Lower lobe of right lung (tissue), 2 donors: Measurements from ENCODE around the gene ELAVL4. TPM values are rescaled to one million over a fixed set of nuclear protein-coding genes. Genes with fewer than 3 reads are reported as not detected.

Experiments used
- ATAC-seq, 2 donors: fragments of 200-7000 bp; cut with Tn5 transposase; one replicate each; pipeline ENCODE4 v1.9.1; 2020 to 2022; ENCODE audit warnings: mild to moderate bottlenecking in 2 of 2, moderate library complexity in 2 of 2
- DNase-seq: peaks from one replicate; pipeline ENCODE4 v3.0.0-alpha.2; 2020
- H3K27ac ChIP-seq: fragments of 200-600 bp; one replicate; pipeline ENCODE4 v1.8.0; 2022
- H3K27me3 ChIP-seq: fragments of 200-600 bp; one replicate; pipeline ENCODE4 v1.8.0; 2022; ENCODE audit warnings: low read depth
- H3K36me3 ChIP-seq: fragments of 200-600 bp; one replicate; pipeline ENCODE4 v1.8.0; 2022; ENCODE audit warnings: mild to moderate bottlenecking
- H3K4me1 ChIP-seq: fragments of 200-600 bp; one replicate; pipeline ENCODE4 v1.8.0; 2022
- H3K4me3 ChIP-seq: fragments of 200-600 bp; one replicate; pipeline ENCODE4 v1.8.0; 2022; ENCODE audit warnings: mild to moderate bottlenecking
- H3K9me3 ChIP-seq: fragments of 200-600 bp; one replicate; pipeline ENCODE4 v1.8.0; 2022
- CTCF ChIP-seq: fragments of 200-600 bp; IDR thresholded peaks from one replicate; pipeline ENCODE4 v1.8.0; 2022; ENCODE audit warnings: antibody characterized with exemption, mild to moderate bottlenecking
- intact Hi-C: fragments of 100-400 bp; cut with DNase I; formaldehyde crosslinking; loops from one replicate; pipeline ENCODE4 v1.11.0; 2022
- total RNA-seq: library from RNA; stranded (reverse); fragmentation: NEBNext Ultra II Directional; extraction: Animal tissue kit (Norgen Biotek cat#: 25700); gene quantifications from one replicate; pipeline ENCODE4 v1.2.1, GENCODE V29; 2021
- donor health status: DM: no; HTN: yes; CAD: no; lungs with severe emphysema.

The ELAVL4 gene
- total RNA-seq, 1 donor from 2014 or later: not detected

- Histone ChIP-seq H3K36me3 (no peaks in the 10 kb centered on the region), H3K27me3 (no peaks in the 10 kb centered on the region), H3K4me3 (no peak overlapping the region), H3K27ac (no peak overlapping the region), H3K4me1 (no peaks in the 10 kb centered on the region), H3K9me3 (no peaks in the 10 kb centered on the region)
- DNase-seq (no peak), ATAC-seq (no peak)
- intact Hi-C loops: no loop called here
- TF ChIP-seq CTCF: no peak
Measured at GRCh38 chr1:50097791-50098190, 10.9 kb upstream of the ELAVL4 start.

- Histone ChIP-seq H3K27ac (no peak overlapping the region), H3K9me3 (no peaks in the 10 kb centered on the region), H3K27me3 (no peaks in the 10 kb centered on the region), H3K4me1 (no peaks in the 10 kb centered on the region), H3K36me3 (no peaks in the 10 kb centered on the region), H3K4me3 (no peak overlapping the region)
- no peak for DNase-seq
- intact Hi-C loops: no loop called here
- ATAC-seq: no peak
- no peak for TF ChIP-seq CTCF
Measured at GRCh38 chr1:50098591-50099021, 10.1 kb upstream of the ELAVL4 start.

GRCh38 chr1:50099654-50100053, 9.1 kb upstream of the ELAVL4 start:
- Histone ChIP-seq H3K27ac (no peak overlapping the region), H3K4me1 (no peaks in the 10 kb centered on the region), H3K27me3 (no peaks in the 10 kb centered on the region), H3K9me3 (no peaks in the 10 kb centered on the region), H3K36me3 (no peaks in the 10 kb centered on the region), H3K4me3 (no peak overlapping the region)
- no peak for DNase-seq
- TF ChIP-seq CTCF: no peak
- intact Hi-C loops: no loop called here
- ATAC-seq: no peak

GRCh38 chr1:50103615-50104081, 5.1 kb upstream of the ELAVL4 start:
- no peak overlapping the region for H3K27ac ChIP-seq
- H3K4me3 ChIP-seq: no peak overlapping the region
- intact Hi-C loops: no loop called here
- no peaks in the 10 kb centered on the region for H3K36me3 ChIP-seq
- no peak for DNase-seq
- peaks cover 13% of the 10 kb centered on the region for H3K27me3 ChIP-seq
- no peak for TF ChIP-seq CTCF
- no peaks in the 10 kb centered on the region for H3K4me1 ChIP-seq
- no peak for ATAC-seq
- H3K9me3 ChIP-seq: no peaks in the 10 kb centered on the region

GRCh38 chr1:50105433-50105832, 3.3 kb upstream of the ELAVL4 start:
- Histone ChIP-seq H3K36me3 (no peaks in the 10 kb centered on the region), H3K4me3 (no peak overlapping the region), H3K4me1 (no peaks in the 10 kb centered on the region), H3K27me3 (peaks cover 15% of the 10 kb centered on the region), H3K9me3 (no peaks in the 10 kb centered on the region), H3K27ac (no peak overlapping the region)
- DNase-seq (no peak), ATAC-seq (no peak)
- no peak for TF ChIP-seq CTCF
- intact Hi-C loops: no loop called here
